ENCODE data around the gene CD320. TPM values are rescaled to one million over a fixed set of nuclear protein-coding genes. Genes with fewer than 3 reads are reported as not detected.
A peak's percentile ranks its signal among the peaks of the same experiment; 100 is the strongest.

CD320 gene
- polyA plus RNA-seq, 12 donors, result 13.9 to 23.6 (median 19.1) TPM; not detected in 1

GRCh38 chr19:8257052-8257443, 51.1 kb downstream of the CD320 start:
- no peak for DNase-seq

GRCh38 chr19:8256276-8257051, 51.7 kb downstream of the CD320 start:
- DNase-seq, result no peak

- no peak for DNase-seq
Observed at GRCh38 chr19:8255426-8256125, 52.6 kb downstream of the CD320 start.

- no peak for DNase-seq
Observed at GRCh38 chr19:8254286-8255001, 53.7 kb downstream of the CD320 start.

GRCh38 chr19:8253678-8254077, 54.5 kb downstream of the CD320 start:
- DNase-seq, result no peak

GRCh38 chr19:8252922-8253589, 55.1 kb downstream of the CD320 start:
- DNase-seq, result peak; percentile 88

Other genes with a start within 250 kb of the CD320 start
- gene FBN3, start 158.8 kb downstream of the CD320 start, polyA plus RNA-seq (ENCODE audit: insufficient read length in 12 of 12), result 10 to 100 TPM in 6 of 12 donors, 1 to 10 TPM in 5, not detected in 1; 5.6 to 41.5 (median 11.5) TPM
- 10 to 100 TPM in 10 of 12 donors, 1 to 10 TPM in 1, not detected in 1; 9.9 to 43.6 (median 15.5) TPM for gene CERS4, start 99.0 kb downstream of the CD320 start, polyA plus RNA-seq (ENCODE audit: insufficient read length in 12 of 12)
- 10 to 100 TPM in 11 of 12 donors, not detected in 1; 28.8 to 49.3 (median 39.5) TPM for gene NDUFA7, start 13.0 kb upstream of the CD320 start, polyA plus RNA-seq (ENCODE audit: insufficient read length in 12 of 12)
- 1,000 to 10,000 TPM in 1 of 12 donors, 100 to 1,000 TPM in 10, not detected in 1; 402 to 1,142 (median 551) TPM for gene RPS28, start 13.1 kb upstream of the CD320 start, polyA plus RNA-seq (ENCODE audit: insufficient read length in 12 of 12)
- gene KANK3, start 34.9 kb upstream of the CD320 start, polyA plus RNA-seq (ENCODE audit: insufficient read length in 12 of 12), result 10 to 100 TPM in 5 of 12 donors, 1 to 10 TPM in 6, not detected in 1; 6.2 to 18.5 (median 7.7) TPM
- 1 to 10 TPM in 9 of 12 donors, under 1 TPM in 1, not detected in 2; 0.76 to 4.6 (median 1.8) TPM for gene ANGPTL4, start 55.8 kb upstream of the CD320 start, polyA plus RNA-seq (ENCODE audit: insufficient read length in 12 of 12)
- gene RAB11B, start 82.0 kb upstream of the CD320 start, polyA plus RNA-seq (ENCODE audit: insufficient read length in 12 of 12), result 100 to 1,000 TPM in 2 of 12 donors, 10 to 100 TPM in 9, not detected in 1; 53.9 to 120 (median 60.8) TPM
- 10 to 100 TPM in 11 of 12 donors, not detected in 1; 10.6 to 15.2 (median 12.9) TPM for gene MARCHF2, start 104.9 kb upstream of the CD320 start, polyA plus RNA-seq (ENCODE audit: insufficient read length in 12 of 12)
- gene HNRNPM, start 136.6 kb upstream of the CD320 start, polyA plus RNA-seq (ENCODE audit: insufficient read length in 12 of 12), result 100 to 1,000 TPM in 11 of 12 donors, not detected in 1; 173 to 360 (median 195) TPM
- 1 to 10 TPM in 8 of 12 donors, under 1 TPM in 2, not detected in 2; 0.59 to 9.8 (median 1.4) TPM for gene PRAM1, start 194.3 kb upstream of the CD320 start, polyA plus RNA-seq (ENCODE audit: insufficient read length in 12 of 12)
- gene ZNF414, start 205.8 kb upstream of the CD320 start, polyA plus RNA-seq (ENCODE audit: insufficient read length in 12 of 12), result 10 to 100 TPM in 11 of 12 donors, not detected in 1; 10.5 to 25.4 (median 12.6) TPM